NCI-H2081 treated with DMSO at 0.1 percent for 48 hours (cell line): Measurements from ENCODE around the gene GPR68.
"Not testable (repeated sequence)": the region's sequence is repeated elsewhere in the genome, so short reads cannot be mapped to it uniquely, and the experiment has no call there.

Source experiments
- DNase-seq: peaks from one replicate; lab custom pipeline; 2025; lab: John Stamatoyannopoulos, UW

Gene GPR68

GRCh38 chr14:91252871-91253794 lies 8.6 kb upstream of the GPR68 start:
- no peak for DNase-seq

DNA sequence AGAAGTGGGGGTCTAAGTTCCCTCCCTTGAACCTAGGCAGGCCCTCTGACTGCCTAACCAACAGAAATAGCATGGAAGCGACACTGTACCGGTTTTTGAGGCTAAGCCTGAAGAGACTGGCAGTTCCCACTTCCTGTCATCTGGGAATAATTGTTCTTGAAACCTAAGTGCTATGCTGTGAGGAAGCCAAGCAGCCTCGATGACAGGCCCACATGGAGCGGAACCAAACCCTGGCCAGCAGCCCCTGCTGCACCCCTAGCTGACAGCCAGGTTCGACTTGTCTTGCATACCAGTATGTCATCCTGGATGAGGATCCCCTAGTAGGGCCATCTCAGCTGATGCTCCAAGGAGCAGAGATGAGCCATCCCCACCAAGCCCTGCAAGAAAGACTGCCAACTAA lies 6.4 kb upstream of the GPR68 start:
- no peak for DNase-seq

DNA sequence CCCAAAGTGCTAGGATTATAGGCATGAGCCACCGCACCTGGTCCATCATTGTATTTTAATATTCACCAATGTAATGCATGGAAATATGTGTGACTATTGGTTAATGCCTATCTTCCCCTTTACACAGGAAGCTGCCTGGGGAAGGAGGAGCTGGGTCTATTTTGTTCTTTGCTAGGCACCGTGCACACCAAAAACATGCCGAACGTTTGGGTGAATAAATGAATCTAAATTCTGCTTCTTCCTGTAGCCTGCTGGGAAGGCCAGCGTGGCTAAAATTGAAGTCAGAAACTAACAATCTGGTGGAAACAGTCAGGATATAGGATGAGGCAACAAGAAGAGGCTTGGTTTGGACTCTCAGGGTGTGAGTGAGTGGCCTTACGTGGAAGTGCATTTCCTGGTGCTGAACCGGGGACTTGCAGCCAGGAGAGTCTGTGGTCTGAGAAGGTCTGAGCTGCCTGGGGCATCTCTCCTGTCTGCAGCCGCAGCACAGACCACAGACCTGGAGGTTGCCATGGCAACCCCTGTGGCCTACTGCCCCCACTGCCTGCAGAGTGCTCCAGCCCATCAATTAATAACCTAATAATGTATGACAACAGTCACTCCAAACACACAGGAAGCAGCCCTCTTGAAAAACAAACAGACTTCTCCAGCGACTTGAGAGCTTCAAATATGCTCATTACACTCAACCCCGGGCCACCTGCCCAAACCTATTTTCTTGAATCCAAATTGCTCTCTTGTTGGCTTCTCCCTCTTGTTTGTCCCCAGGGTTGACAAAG lies 5.5 kb upstream of the GPR68 start:
- DNase-seq: peak; percentile 14

GRCh38 chr14:91246051-91246852 lies 1.7 kb upstream of the GPR68 start:
- peak; percentile 34 for DNase-seq

DNA sequence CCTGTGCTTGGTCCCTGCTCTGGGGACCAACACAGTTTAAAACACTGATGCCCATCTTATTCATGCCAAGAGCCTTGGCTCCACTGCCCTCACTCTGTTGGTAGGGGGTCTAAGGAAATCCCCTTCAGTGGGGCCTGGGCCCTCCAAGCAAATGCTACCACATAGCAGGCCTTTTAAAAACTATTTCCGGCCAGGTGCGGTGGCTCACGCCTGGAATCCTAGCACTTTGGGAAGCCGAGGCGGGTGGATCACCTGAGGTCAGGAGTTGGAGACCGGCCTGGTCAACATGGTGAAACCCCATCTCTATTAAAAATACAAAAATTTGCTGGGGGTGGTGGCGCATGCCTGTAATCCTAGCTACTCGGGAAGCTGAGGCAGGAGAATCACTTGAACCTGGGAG lies 1.1 kb upstream of the GPR68 start:
- not testable (repeated sequence) for DNase-seq

- no peak for DNase-seq
These were observed 525 bp upstream of the GPR68 start for GRCh38 chr14:91245029-91245428.

- no peak for DNase-seq
These were observed 1.4 kb downstream of the GPR68 start for GRCh38 chr14:91243074-91243471.

GRCh38 chr14:91242635-91243034 lies 1.9 kb downstream of the GPR68 start:
- DNase-seq: no peak

DNA sequence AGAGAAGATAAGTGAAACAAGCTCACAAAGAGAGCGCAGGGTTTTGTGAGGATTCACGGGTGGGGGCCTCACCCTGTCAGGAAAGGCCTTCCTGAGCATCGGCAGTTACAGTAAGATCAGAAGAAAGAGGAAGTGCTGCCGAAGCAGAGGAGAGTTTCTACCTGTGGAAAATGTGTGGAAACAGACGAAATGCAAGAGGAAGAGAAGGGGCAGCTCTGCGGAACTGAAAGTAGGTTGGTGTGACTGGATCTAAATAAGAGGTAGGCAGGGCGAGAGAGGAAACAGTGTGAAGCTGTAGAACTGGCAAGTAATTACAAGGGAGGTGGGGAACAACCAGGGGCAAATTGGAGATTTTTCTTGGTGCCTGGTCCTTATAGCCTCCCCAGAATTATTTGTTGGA lies 2.6 kb downstream of the GPR68 start:
- no peak for DNase-seq

GRCh38 chr14:91238661-91239060 lies 5.8 kb downstream of the GPR68 start:
- no peak for DNase-seq

DNA sequence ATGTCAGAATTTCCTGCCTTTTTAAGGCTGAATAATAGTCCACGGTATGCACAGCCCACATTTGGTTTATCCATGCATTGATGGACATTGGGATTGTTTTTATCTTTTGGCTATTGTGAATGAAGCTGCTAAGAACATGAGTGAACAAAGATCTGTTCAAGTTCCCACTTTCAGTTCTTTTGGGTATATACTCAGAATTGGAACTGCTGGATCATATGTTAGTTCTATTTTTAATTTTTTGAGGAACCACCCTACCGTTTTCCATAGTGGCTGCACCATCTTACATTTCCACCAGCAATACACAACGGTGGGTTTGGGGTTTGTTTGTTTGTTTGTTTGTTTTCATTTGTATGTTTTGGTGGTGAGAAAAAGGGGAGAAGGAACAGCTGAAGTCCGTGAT lies 6.4 kb downstream of the GPR68 start:
- no peak for DNase-seq

- no peak for DNase-seq
These were observed 7.3 kb downstream of the GPR68 start for GRCh38 chr14:91237219-91237618.

DNA sequence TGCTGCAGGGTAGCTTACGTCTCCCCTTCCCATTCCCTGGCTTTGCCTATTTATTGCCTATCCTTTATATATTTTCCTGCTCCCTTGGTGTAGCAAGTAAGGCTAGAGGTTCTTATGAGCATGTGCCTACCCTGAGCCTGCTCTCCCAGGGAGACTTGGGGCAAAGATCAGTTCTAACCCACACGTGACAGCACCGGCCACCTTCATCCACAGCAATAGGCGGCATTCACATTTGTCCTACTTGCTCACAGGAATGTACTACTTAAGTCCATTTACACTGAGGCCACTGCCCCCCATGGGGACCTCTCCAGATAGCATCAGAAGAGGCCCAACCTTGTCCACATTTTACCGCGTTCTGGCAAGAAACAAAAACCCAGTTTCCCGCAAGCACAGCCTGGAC lies 8.7 kb downstream of the GPR68 start:
- DNase-seq: no peak

DNA sequence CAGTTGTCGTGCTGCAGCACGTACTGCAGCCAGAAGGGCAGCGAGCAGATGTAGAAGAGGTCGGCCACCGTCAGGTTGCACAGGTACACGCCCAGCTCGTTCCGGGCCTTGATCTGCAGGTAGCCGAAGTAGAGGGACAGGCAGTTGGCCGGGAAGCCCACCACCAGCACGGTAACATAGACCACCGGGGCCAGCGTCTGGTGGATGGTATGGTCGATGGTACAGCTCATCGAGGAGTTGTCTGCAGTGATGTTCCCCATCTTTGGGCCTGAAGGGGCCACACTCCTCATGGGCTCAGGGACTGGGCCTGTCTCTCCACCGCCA lies 9.8 kb downstream of the GPR68 start:
- DNase-seq: no peak

DNA sequence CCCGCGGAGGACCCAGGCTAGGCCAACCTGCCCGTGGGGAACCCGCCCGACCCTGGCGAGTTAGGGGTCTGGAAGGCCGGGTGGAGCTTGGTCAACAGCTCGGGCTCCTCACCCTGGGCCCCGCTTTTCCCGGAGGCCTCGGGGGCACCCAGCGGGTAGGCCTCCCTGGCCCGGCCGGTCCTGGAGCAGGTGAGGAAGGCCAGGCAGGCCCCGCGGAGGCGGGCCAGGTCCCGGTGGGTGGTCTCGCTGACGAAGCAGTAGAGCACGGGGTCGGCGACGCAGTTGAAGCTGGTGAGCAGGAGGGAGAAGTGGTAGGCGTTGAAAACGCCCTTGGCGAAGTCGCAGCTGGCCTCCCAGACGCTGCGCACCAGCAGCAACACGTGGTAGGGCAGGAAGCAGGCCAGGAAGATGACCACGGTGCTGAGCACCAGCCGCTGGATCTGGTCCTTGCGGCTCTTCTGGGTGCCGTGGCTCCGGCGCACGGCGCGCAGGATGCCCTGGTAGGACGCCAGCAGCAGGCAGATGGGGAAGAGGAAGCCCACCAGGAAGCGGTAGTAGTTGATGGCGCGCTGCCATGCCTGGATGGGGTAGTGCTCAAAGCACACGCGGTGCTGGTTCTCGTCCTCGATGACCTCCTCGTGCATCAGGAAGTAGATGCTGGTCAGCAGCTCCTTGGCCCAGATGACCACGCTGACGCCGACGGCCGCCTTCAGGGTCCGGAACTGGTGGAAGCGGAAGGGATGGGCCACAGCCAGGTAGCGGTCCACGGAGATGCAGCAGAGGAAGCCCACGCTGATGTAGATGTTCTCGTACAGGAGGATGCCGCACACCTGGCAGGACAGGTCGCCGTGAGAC lies 10.3 kb downstream of the GPR68 start:
- DNase-seq: no peak

DNA sequence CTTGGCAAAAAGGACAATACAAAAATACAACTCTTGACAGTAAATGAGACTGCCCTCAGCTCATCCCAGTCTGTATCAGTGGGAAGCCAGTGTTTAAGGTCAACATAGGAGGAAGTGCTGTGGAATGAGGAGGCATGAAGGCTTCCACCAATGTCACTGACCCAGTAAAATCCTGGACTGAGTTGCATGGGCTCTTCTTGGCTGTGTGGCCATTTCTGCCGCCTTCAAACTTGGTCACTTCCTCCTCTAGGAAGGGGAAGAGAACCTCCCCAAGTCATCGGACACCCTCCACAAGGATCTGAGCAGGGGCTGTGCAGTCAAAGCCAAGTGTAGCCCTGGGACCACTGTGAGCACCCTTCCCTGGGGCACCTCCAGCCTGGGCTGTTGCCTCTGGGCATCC lies 11.9 kb downstream of the GPR68 start:
- no peak for DNase-seq

- no peak for DNase-seq
These were observed 12.5 kb downstream of the GPR68 start for GRCh38 chr14:91232052-91232451.

GRCh38 chr14:91231446-91231845 lies 13.1 kb downstream of the GPR68 start:
- no peak for DNase-seq

GRCh38 chr14:91230397-91231035 lies 14.0 kb downstream of the GPR68 start:
- no peak for DNase-seq

DNA sequence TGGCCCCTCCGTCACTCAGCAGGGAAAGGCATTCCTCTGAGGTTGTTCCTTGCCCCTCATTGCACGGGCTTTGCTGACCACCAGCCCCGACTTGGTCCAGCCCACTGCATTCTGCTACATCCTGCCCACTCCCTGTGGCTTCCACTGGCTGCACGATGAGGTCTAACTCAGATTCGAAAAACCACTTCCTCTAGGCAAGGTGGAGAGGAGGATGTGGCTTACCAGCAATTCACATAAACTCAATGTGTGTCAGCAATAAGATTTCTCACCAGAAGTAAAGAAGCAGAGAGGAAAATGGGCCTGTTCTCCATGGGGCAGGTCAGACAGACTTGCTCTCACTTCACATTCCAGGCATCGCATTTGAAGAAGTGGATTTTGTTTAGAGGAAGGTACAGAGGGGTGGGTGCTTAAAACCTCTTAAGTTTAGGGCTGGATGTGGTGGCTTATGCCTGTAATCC lies 14.7 kb downstream of the GPR68 start:
- no peak for DNase-seq

DNA sequence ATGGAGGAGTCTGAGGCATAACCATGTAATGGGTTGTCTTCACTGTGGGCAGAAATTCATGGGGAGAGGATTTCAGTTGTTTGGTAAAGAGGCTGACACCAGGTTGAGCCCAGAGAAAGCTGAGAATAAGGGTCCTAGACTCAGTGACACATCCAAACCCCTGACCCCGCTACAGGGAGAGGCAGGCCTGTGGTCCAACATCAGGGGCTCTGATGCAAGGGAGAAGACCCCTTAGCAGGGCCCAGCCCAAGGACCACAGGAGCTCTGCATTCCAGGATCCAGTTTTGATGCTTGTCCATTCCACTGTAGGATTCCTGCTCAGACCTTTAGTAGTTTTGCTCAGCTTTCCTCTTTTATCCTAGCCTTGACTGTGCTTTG lies 15.5 kb downstream of the GPR68 start:
- no peak for DNase-seq
